WTC11 (cell line): Measurements from ENCODE around the gene OSGEPL1. TPM values are rescaled to one million over a fixed set of nuclear protein-coding genes. Genes with fewer than 3 reads are reported as not detected.

ENCODE experiments used
- ATAC-seq: fragments of 200-7000 bp; cut with Tn5 transposase; 2 replicates; pipeline ENCODE4 v1.10.0; 2021; ENCODE audit warnings: mild to moderate bottlenecking, moderate library complexity
- CTCF ChIA-PET: fragments of 300-600 bp; sonication (Branson Sonifier 250); formaldehyde crosslinking; loops from one replicate; lab custom pipeline; 2021; ENCODE audit warnings: antibody characterized with exemption; lab: Charles Lee
- POLR2A ChIA-PET: fragments of 350-600 bp; sonication (Branson Sonifier 250); formaldehyde crosslinking; loops from one replicate; lab custom pipeline; 2021; ENCODE audit warnings: antibody characterized with exemption; lab: Charles Lee
- DNase-seq: peaks from one replicate; pipeline ENCODE4 v3.0.0; 2021; ENCODE audit warnings: low spot score
- H3K27ac Mint-ChIP-seq: 2 replicates; pipeline ENCODE4 v1.8.0; 2021; ENCODE audit warnings: mixed read lengths
- H3K27me3 Mint-ChIP-seq: 2 replicates; pipeline ENCODE4 v1.8.0; 2021; ENCODE audit warnings: low read depth, mild to moderate bottlenecking, moderate library complexity, mixed read lengths
- H3K36me3 Mint-ChIP-seq: 2 replicates; pipeline ENCODE4 v1.8.0; 2021; ENCODE audit warnings: mixed read lengths
- H3K4me1 Mint-ChIP-seq: 2 replicates; pipeline ENCODE4 v1.8.0; 2022; ENCODE audit warnings: mixed read lengths
- H3K4me3 Mint-ChIP-seq: 2 replicates; pipeline ENCODE4 v1.8.0; 2021; ENCODE audit warnings: mild to moderate bottlenecking, moderate library complexity, mixed read lengths
- H3K9me3 Mint-ChIP-seq: 2 replicates; pipeline ENCODE4 v1.8.0; 2021; ENCODE audit warnings: mixed read lengths
- AFF4 ChIP-seq: sonication (generic); formaldehyde crosslinking; IDR thresholded peaks from 2 replicates; pipeline ENCODE4 v1.8.1; 2023; ENCODE audit warnings: mild to moderate bottlenecking, missing genetic modification reagents, borderline replicate concordance
- ATF6 ChIP-seq: sonication (generic); formaldehyde crosslinking; IDR thresholded peaks from 2 replicates; pipeline ENCODE4 v1.8.1; 2023; ENCODE audit warnings: mild to moderate bottlenecking, missing genetic modification reagents
- CDX4 ChIP-seq: fragments of 250-450 bp; sonication (Bioruptor Pico); IDR thresholded peaks from 2 replicates; pipeline ENCODE4 v1.9.0; 2021; ENCODE audit warnings: moderate library complexity, mild to moderate bottlenecking, inconsistent platforms, borderline replicate concordance
- E2F5 ChIP-seq: sonication (generic); formaldehyde crosslinking; IDR thresholded peaks from 2 replicates; pipeline ENCODE4 v1.8.1; 2022; ENCODE audit warnings: mild to moderate bottlenecking, moderate library complexity, missing genetic modification reagents
- ESRRA ChIP-seq: sonication (generic); formaldehyde crosslinking; IDR thresholded peaks from 2 replicates; pipeline ENCODE4 v1.8.1; 2022; ENCODE audit warnings: mild to moderate bottlenecking, missing genetic modification reagents, borderline replicate concordance
- FOXK1 ChIP-seq: sonication (generic); formaldehyde crosslinking; IDR thresholded peaks from 2 replicates; pipeline ENCODE4 v1.8.0; 2022; ENCODE audit warnings: mild to moderate bottlenecking, moderate library complexity, missing genetic modification reagents
- FOXP1 ChIP-seq: sonication (generic); formaldehyde crosslinking; IDR thresholded peaks from 2 replicates; pipeline ENCODE4 v1.8.0; 2022; ENCODE audit warnings: missing genetic modification reagents, mild to moderate bottlenecking, moderate library complexity, borderline replicate concordance
- GTF2I ChIP-seq: fragments of 250-450 bp; sonication (Bioruptor Pico); conservative IDR thresholded peaks from 2 replicates; pipeline ENCODE4 v1.4.0; 2021; ENCODE audit warnings: mild to moderate bottlenecking
- HMGXB4 ChIP-seq: sonication (generic); formaldehyde crosslinking; IDR thresholded peaks from 2 replicates; pipeline ENCODE4 v1.8.1; 2023; ENCODE audit warnings: mild to moderate bottlenecking, moderate library complexity, missing genetic modification reagents
- JUN ChIP-seq: sonication (generic); formaldehyde crosslinking; IDR thresholded peaks from 2 replicates; pipeline ENCODE4 v1.8.0; 2023; ENCODE audit warnings: mild to moderate bottlenecking, missing genetic modification reagents
- NFE2L1 ChIP-seq: sonication (generic); formaldehyde crosslinking; IDR thresholded peaks from 2 replicates; pipeline ENCODE4 v1.8.1; 2023; ENCODE audit warnings: missing genetic modification reagents
- NR1H2 ChIP-seq: sonication (generic); formaldehyde crosslinking; IDR thresholded peaks from 2 replicates; pipeline ENCODE4 v1.9.0; 2021; ENCODE audit warnings: mild to moderate bottlenecking, moderate library complexity, missing genetic modification reagents
- NR3C1 ChIP-seq: sonication (generic); formaldehyde crosslinking; conservative IDR thresholded peaks from 2 replicates; pipeline ENCODE4 v1.8.1; 2023; ENCODE audit warnings: low read depth, mild to moderate bottlenecking, missing genetic modification reagents
- PRRX2 ChIP-seq: fragments of 250-450 bp; sonication (Bioruptor Pico); IDR thresholded peaks from 2 replicates; pipeline ENCODE4 v1.8.0; 2021; ENCODE audit warnings: mild to moderate bottlenecking
- SMAD3 ChIP-seq: sonication (generic); formaldehyde crosslinking; IDR thresholded peaks from 2 replicates; pipeline ENCODE4 v1.8.0; 2022; ENCODE audit warnings: missing genetic modification reagents, mild to moderate bottlenecking, borderline replicate concordance
- STAT6 ChIP-seq: sonication (generic); formaldehyde crosslinking; conservative IDR thresholded peaks from 2 replicates; pipeline ENCODE4 v1.8.1; 2023; ENCODE audit warnings: mild to moderate bottlenecking, low read depth, missing genetic modification reagents, moderate library complexity
- ZBTB21 ChIP-seq: sonication (generic); formaldehyde crosslinking; IDR thresholded peaks from 2 replicates; pipeline ENCODE4 v1.8.1; 2023; ENCODE audit warnings: mild to moderate bottlenecking, missing genetic modification reagents, borderline replicate concordance
- ZNF121 ChIP-seq: sonication (generic); formaldehyde crosslinking; IDR thresholded peaks from 2 replicates; pipeline ENCODE4 v1.8.0; 2023; ENCODE audit warnings: missing genetic modification reagents
- ZNF281 ChIP-seq: sonication (generic); formaldehyde crosslinking; IDR thresholded peaks from 2 replicates; pipeline ENCODE4 v1.8.0; 2023; ENCODE audit warnings: mild to moderate bottlenecking, missing genetic modification reagents
- ZNF671 ChIP-seq: fragments of 250-450 bp; sonication (Bioruptor Pico); IDR thresholded peaks from 2 replicates; pipeline ENCODE4 v1.8.0; 2021; ENCODE audit warnings: mild to moderate bottlenecking
- total RNA-seq: library from RNA; stranded (reverse); gene quantifications from 3 replicates; pipeline ENCODE4 v1.2.3, GENCODE V29; 2021

The OSGEPL1 gene
- total RNA-seq, 1 experiment from 2014 or later = 15.2 TPM

- DNase-seq (no peak), ATAC-seq (no peak)
- H3K4me1 Mint-ChIP-seq = no peaks in the 10 kb centered on the region
- CTCF ChIA-PET = interaction anchor here (0.6 to 0.9 kb wide), 5 partner anchors 84 to 1488 kb away, joined by 3 to 5 read pairs (median 4); no protein-coding TSS in a partner anchor
- no peaks in the 10 kb centered on the region for H3K27me3 Mint-ChIP-seq
- H3K9me3 Mint-ChIP-seq = no peaks in the 10 kb centered on the region
- H3K27ac Mint-ChIP-seq = no peak overlapping the region
- no peak overlapping the region for H3K4me3 Mint-ChIP-seq
- TF ChIP-seq NFE2L1 (CRISPR knock-in tag) (no peak), STAT6 (CRISPR knock-in tag) (no peak), SMAD3 (CRISPR knock-in tag) (no peak), FOXP1 (CRISPR knock-in tag) (no peak), ESRRA (no peak), CDX4 (CRISPR knock-in tag) (no peak), NR1H2 (CRISPR knock-in tag) (no peak), ZNF671 (CRISPR knock-in tag) (no peak)
- POLR2A ChIA-PET = no interaction called here
- peaks cover 45% of the 10 kb centered on the region for H3K36me3 Mint-ChIP-seq
Observed at GRCh38 chr2:189797902-189798301, 35.3 kb upstream of the OSGEPL1 start.

GRCh38 chr2:189794310-189794709, 31.7 kb upstream of the OSGEPL1 start:
- H3K9me3 Mint-ChIP-seq = no peaks in the 10 kb centered on the region
- POLR2A ChIA-PET = no interaction called here
- TF ChIP-seq AFF4 (CRISPR knock-in tag) = no peak
- no peak for TF ChIP-seq FOXK1 (CRISPR knock-in tag)
- TF ChIP-seq GTF2I (CRISPR knock-in tag) = no peak
- TF ChIP-seq ZNF281 (CRISPR knock-in tag) = no peak
- no peak for TF ChIP-seq NR3C1 (CRISPR knock-in tag)
- TF ChIP-seq HMGXB4 (CRISPR knock-in tag) = no peak
- TF ChIP-seq E2F5 (CRISPR knock-in tag) = no peak
- no peak for TF ChIP-seq SMAD3 (CRISPR knock-in tag)
- no peak for TF ChIP-seq ZBTB21 (CRISPR knock-in tag)
- TF ChIP-seq PRRX2 = no peak
- TF ChIP-seq ATF6 (CRISPR knock-in tag) = no peak
- TF ChIP-seq JUN (CRISPR knock-in tag) = no peak
- no peak for TF ChIP-seq ZNF121 (CRISPR knock-in tag)

More at GRCh38 chr2:189794310-189794709, 31.7 kb upstream of the OSGEPL1 start:
- Mint-ChIP-seq H3K27ac (no peak overlapping the region), H3K4me3 (no peak overlapping the region), H3K27me3 (no peaks in the 10 kb centered on the region), H3K36me3 (peaks cover 39% of the 10 kb centered on the region), H3K4me1 (0 out of 2 replicates have a peak, but pooled peaks cover 2% of the 10 kb centered on the region)
- DNase-seq (no peak), ATAC-seq (no peak)
- CTCF ChIA-PET = no interaction called here
